Measurements from ENCODE around the gene EXOC6B. TPM values are rescaled to one million over a fixed set of nuclear protein-coding genes. Genes with fewer than 3 reads are reported as not detected.

The EXOC6B gene
- total and polyA plus RNA-seq, 2 of the 8 experiments (the other 6 are each of a cell fraction or from before 2014, with no cell fraction given), result 13.5 to 33.0 TPM

DNA sequence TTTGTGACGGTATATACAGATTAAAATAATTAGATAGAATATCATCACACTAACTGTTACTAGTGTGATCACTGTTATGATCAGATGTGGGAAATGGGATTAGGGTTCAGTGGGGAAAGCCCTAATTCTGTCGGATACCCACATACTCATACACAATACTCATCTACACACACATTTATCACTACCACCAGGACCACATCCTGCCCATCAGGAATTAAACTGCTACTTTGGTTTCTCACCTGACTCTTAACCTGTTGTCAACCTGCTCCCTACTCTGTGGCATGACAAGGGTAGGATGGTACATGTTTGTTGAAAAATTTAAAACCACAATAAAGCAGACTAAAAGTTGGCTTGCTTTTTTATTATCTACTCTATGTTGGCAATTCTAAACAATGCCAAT, 653.4 kb downstream of the EXOC6B start:
- no peak overlapping the region for H3K4me2 ChIP-seq (ENCODE audit: insufficient read depth in 1 of 2, low read depth in 2 of 2, low read length in 2 of 2)
- no peak overlapping the region for H3K4ac ChIP-seq (replicated peaks; ENCODE audit: insufficient read length, low read depth, low read length)
- H3K9me3 ChIP-seq (ENCODE audit: insufficient read depth in 2 of 2, low read depth in 1 of 2, low read length in 1 of 2), result no peaks in the 10 kb centered on the region
- no peak overlapping the region for H3K23ac ChIP-seq (ENCODE audit: insufficient read length)
- H3K36me3 ChIP-seq (ENCODE audit: control insufficient read depth in 2 of 4, insufficient read depth in 4 of 4, low read length in 3 of 4), result no peaks in the 10 kb centered on the region; a peak in 1 of 8 replicates
- no peak overlapping the region for H2BK20ac ChIP-seq (ENCODE audit: low read length)
- no peak overlapping the region for H2AK5ac ChIP-seq (ENCODE audit: low read depth, low read length)
- peaks cover 2 to 10% (median 7%) of the 10 kb centered on the region in 4 experiments; a peak in 4 of 7 replicates for H3K4me1 ChIP-seq (replicated peaks in 1 of 4; ENCODE audit: control insufficient read depth in 3 of 4, insufficient read depth in 4 of 4, low read length in 3 of 4)
- no peak overlapping the region for H2BK12ac ChIP-seq (ENCODE audit: low read depth, low read length)
- no peak overlapping the region for H4K8ac ChIP-seq (ENCODE audit: extremely low read depth, insufficient read depth, low read length)
- no peak overlapping the region for H3K4me3 ChIP-seq (ENCODE audit: extremely low read depth in 1 of 4, insufficient read depth in 2 of 4, low read depth in 3 of 4, low read length in 4 of 4)
- H2AFZ ChIP-seq (ENCODE audit: low read length), result no peak overlapping the region
- H3K18ac ChIP-seq (ENCODE audit: extremely low read depth, low read length), result no peak overlapping the region
- no peaks in the 10 kb centered on the region for H4K20me1 ChIP-seq (replicated peaks in 1 of 2; ENCODE audit: control insufficient read depth in 1 of 2, insufficient read depth in 2 of 2, low read length in 2 of 2)
- no peak overlapping the region for H3K56ac ChIP-seq (replicated peaks; ENCODE audit: insufficient read length, low read depth, low read length)
- CTCF ChIA-PET (ENCODE audit: partially characterized antibody), result interaction anchor here (1.3 kb wide), 1 partner anchor 20 kb away, joined by 3 read pairs; no protein-coding TSS in a partner anchor
- H3K79me1 ChIP-seq (ENCODE audit: low read depth, low read length), result no peaks in the 10 kb centered on the region
- no peaks in the 10 kb centered on the region for H3K79me2 ChIP-seq (ENCODE audit: control insufficient read depth in 1 of 2, insufficient read depth in 2 of 2, low read length in 2 of 2)
- no peak overlapping the region for H3K9ac ChIP-seq (replicated peaks in 1 of 4; ENCODE audit: extremely low read depth in 1 of 4, low read depth in 3 of 4, low read length in 3 of 4)
- DNase-seq (ENCODE audit: low read depth in 1 of 2, low spot score in 2 of 2), result no peak
- H2BK15ac ChIP-seq (ENCODE audit: low read length), result no peak overlapping the region
- no peak overlapping the region for H4K91ac ChIP-seq (replicated peaks; ENCODE audit: insufficient read length, low read length)
- H3K14ac ChIP-seq (ENCODE audit: insufficient read length), result no peak overlapping the region
- 100% methylated on average over 2 of the region's 2 CpGs; no CpG with 5 or more reads in 1 of the 2 experiments for WGBS, 2 experiments (ENCODE audit: extremely low coverage in 1 of 2, insufficient coverage in 1 of 2, insufficient read length in 1 of 2, insufficient replicate concordance in 2 of 2, low coverage in 1 of 2, low lambda C conversion rate in 2 of 2, missing lambda C conversion rate in 1 of 2)
- no peaks in the 10 kb centered on the region; a peak in 2 of 7 replicates for H3K27me3 ChIP-seq (replicated peaks in 1 of 4; ENCODE audit: control insufficient read depth in 3 of 4, extremely low read depth in 1 of 4, insufficient read depth in 3 of 4, low read length in 3 of 4)
- H2BK120ac ChIP-seq (replicated peaks; ENCODE audit: low read depth, low read length), result no peak overlapping the region
- POLR2A ChIA-PET (ENCODE audit: partially characterized antibody), result interaction anchor here (0.7 to 1.5 kb wide), 2 partner anchors 15 to 47 kb away, joined by 3 read pairs; no protein-coding TSS in a partner anchor
- 0 out of 2 replicates have a peak, but pooled peaks cover 2% of the 10 kb centered on the region for H3K23me2 ChIP-seq (ENCODE audit: low read depth, low read length)
- no peak overlapping the region for H2BK5ac ChIP-seq (ENCODE audit: low read depth, low read length)
- no peak overlapping the region for H3K27ac ChIP-seq (ENCODE audit: low read depth, low read length)
- FAIRE-seq, result no peak
- H4K5ac ChIP-seq (ENCODE audit: insufficient read length, low read depth, low read length), result no peak overlapping the region
- TF ChIP-seq SIRT6 (IDR thresholded peaks at IDR 0.05; ENCODE audit: low read length) (no peak), KDM5A (IDR thresholded peaks at IDR 0.05; ENCODE audit: low read length) (no peak), BCL11A (IDR thresholded peaks at IDR 0.05; ENCODE audit: low read depth in 2 of 2, low read length in 2 of 2) (no peak), CBX5 (IDR thresholded peaks at IDR 0.05; ENCODE audit: low read depth, low read length) (no peak), POU5F1 (IDR thresholded peaks at IDR 0.05; ENCODE audit: low read depth, low read length) (no peak), CEBPB (IDR thresholded peaks at IDR 0.05; ENCODE audit: low read depth, low read length) (no peak), YY1 (IDR thresholded peaks at IDR 0.05; ENCODE audit: low read depth, low read length) (no peak), POLR2A (IDR thresholded peaks at IDR 0.05; ENCODE audit: control extremely low read depth in 1 of 2, low read depth in 2 of 2, low read length in 2 of 2) (no peak), CTBP2 (IDR thresholded peaks at IDR 0.05; ENCODE audit: borderline replicate concordance, insufficient read depth, insufficient read length, low read length) (no peak), RXRA (IDR thresholded peaks at IDR 0.05; ENCODE audit: insufficient read depth, low read depth, low read length) (no peak), HDAC2 (IDR thresholded peaks at IDR 0.05; ENCODE audit: borderline replicate concordance in 1 of 2, low read depth in 2 of 2, low read length in 2 of 2) (no peak)
- TF ChIP-seq, protein P1, sequence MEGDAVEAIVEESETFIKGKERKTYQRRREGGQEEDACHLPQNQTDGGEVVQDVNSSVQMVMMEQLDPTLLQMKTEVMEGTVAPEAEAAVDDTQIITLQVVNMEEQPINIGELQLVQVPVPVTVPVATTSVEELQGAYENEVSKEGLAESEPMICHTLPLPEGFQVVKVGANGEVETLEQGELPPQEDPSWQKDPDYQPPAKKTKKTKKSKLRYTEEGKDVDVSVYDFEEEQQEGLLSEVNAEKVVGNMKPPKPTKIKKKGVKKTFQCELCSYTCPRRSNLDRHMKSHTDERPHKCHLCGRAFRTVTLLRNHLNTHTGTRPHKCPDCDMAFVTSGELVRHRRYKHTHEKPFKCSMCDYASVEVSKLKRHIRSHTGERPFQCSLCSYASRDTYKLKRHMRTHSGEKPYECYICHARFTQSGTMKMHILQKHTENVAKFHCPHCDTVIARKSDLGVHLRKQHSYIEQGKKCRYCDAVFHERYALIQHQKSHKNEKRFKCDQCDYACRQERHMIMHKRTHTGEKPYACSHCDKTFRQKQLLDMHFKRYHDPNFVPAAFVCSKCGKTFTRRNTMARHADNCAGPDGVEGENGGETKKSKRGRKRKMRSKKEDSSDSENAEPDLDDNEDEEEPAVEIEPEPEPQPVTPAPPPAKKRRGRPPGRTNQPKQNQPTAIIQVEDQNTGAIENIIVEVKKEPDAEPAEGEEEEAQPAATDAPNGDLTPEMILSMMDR (IDR thresholded peaks at IDR 0.05; ENCODE audit: control extremely low read depth in 1 of 3, insufficient read depth in 1 of 3, low read depth in 1 of 3, low read length in 3 of 3), result no peak
